ENCODE results near the gene CCDC92. TPM values are rescaled to one million over a fixed set of nuclear protein-coding genes. Genes with fewer than 3 reads are reported as not detected.

Gene CCDC92
- total and polyA plus RNA-seq, 10 of the 15 experiments (the other 5 are each of a cell fraction or from before 2014, with no cell fraction given), result 0.53 to 11.8 (median 4.2) TPM

DNA sequence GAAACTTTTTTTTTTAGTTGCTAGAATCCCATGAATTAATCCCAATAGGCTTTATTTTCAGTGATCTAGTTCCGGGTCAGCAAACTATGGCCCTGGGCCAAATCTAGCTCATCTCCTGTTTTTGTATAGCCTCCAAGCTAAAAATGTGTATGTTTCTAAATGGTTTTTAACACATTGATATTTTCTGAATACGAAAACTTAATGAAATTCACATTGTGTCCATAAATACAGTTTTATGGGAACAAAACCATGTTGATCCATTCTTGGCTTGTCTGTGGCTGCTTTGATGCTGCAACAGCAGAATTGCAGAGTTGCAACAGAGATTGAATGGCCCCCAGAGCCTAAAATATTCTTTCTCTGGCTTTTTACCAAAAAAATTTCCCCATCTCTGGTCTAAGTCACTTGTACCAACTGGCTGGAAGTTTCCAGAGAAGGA lies 47.9 kb upstream of the CCDC92 start (continued):
- TF ChIP-seq, protein P1, sequence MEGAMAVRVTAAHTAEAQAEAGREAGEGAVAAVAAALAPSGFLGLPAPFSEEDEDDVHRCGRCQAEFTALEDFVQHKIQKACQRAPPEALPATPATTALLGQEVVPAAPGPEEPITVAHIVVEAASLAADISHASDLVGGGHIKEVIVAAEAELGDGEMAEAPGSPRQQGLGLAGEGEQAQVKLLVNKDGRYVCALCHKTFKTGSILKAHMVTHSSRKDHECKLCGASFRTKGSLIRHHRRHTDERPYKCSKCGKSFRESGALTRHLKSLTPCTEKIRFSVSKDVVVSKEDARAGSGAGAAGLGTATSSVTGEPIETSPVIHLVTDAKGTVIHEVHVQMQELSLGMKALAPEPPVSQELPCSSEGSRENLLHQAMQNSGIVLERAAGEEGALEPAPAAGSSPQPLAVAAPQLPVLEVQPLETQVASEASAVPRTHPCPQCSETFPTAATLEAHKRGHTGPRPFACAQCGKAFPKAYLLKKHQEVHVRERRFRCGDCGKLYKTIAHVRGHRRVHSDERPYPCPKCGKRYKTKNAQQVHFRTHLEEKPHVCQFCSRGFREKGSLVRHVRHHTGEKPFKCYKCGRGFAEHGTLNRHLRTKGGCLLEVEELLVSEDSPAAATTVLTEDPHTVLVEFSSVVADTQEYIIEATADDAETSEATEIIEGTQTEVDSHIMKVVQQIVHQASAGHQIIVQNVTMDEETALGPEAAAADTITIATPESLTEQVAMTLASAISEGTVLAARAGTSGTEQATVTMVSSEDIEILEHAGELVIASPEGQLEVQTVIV (IDR thresholded peaks at IDR 0.05; ENCODE audit: borderline replicate concordance, partially characterized antibody), result no peak
- TF ChIP-seq ZNF274 (IDR thresholded peaks at IDR 0.05; ENCODE audit: insufficient read depth, insufficient read length), result no peak
- no peak for TF ChIP-seq CBFB (IDR thresholded peaks at IDR 0.05; ENCODE audit: low read depth)
- TF ChIP-seq NR2F1 (conservative IDR thresholded peaks at IDR 0.05), result no peak
- TF ChIP-seq RAD21 (IDR thresholded peaks at IDR 0.05; ENCODE audit: insufficient read depth, low read depth, low read length), result no peak
- TF ChIP-seq ZBED1 (IDR thresholded peaks at IDR 0.05; ENCODE audit: borderline replicate concordance), result no peak
- TF ChIP-seq, protein P2, sequence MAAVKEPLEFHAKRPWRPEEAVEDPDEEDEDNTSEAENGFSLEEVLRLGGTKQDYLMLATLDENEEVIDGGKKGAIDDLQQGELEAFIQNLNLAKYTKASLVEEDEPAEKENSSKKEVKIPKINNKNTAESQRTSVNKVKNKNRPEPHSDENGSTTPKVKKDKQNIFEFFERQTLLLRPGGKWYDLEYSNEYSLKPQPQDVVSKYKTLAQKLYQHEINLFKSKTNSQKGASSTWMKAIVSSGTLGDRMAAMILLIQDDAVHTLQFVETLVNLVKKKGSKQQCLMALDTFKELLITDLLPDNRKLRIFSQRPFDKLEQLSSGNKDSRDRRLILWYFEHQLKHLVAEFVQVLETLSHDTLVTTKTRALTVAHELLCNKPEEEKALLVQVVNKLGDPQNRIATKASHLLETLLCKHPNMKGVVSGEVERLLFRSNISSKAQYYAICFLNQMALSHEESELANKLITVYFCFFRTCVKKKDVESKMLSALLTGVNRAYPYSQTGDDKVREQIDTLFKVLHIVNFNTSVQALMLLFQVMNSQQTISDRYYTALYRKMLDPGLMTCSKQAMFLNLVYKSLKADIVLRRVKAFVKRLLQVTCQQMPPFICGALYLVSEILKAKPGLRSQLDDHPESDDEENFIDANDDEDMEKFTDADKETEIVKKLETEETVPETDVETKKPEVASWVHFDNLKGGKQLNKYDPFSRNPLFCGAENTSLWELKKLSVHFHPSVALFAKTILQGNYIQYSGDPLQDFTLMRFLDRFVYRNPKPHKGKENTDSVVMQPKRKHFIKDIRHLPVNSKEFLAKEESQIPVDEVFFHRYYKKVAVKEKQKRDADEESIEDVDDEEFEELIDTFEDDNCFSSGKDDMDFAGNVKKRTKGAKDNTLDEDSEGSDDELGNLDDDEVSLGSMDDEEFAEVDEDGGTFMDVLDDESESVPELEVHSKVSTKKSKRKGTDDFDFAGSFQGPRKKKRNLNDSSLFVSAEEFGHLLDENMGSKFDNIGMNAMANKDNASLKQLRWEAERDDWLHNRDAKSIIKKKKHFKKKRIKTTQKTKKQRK (IDR thresholded peaks at IDR 0.05; ENCODE audit: low read depth, low read length), result no peak
- no peak for TF ChIP-seq HDGF (IDR thresholded peaks at IDR 0.05)

DNA sequence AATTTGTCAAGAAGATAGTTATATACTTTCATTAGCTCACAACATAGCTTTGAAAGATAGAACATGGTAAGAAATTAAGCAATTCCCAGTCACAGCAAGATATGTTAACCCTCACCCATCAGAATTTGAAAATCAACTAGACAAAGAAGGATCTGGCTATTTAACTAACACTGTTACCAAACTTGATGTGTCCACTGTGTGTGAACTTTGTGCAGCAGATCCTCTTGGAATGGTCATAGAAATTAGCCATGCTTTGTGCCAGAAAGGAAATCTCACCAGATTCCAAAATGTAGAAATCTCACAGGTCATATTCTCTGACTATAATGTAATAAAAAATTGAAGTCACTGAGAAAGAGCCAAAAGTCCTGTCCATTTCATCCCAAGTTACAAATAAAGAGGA lies 46.5 kb upstream of the CCDC92 start:
- Histone ChIP-seq H3K4me2 (ENCODE audit: control insufficient read depth, insufficient read depth) (no peak overlapping the region), H3K9me3 (replicated peaks; ENCODE audit: control insufficient read depth, insufficient read depth, low read length) (no peaks in the 10 kb centered on the region), H3K27ac (ENCODE audit: control insufficient read depth, insufficient read depth) (no peak overlapping the region), H3K27me3 (replicated peaks in 1 of 2; ENCODE audit: control insufficient read depth in 2 of 2, insufficient read depth in 2 of 2, low read length in 1 of 2) (no peaks in the 10 kb centered on the region), H3K9ac (ENCODE audit: control insufficient read depth, insufficient read depth, low read length) (no peak overlapping the region), H2AFZ (ENCODE audit: control insufficient read depth, low read depth, low read length) (no peak overlapping the region), H3K79me2 (ENCODE audit: control insufficient read depth, insufficient read depth, low read length) (no peaks in the 10 kb centered on the region), H3K4me3 (no peak overlapping the region), H3K4me1 (ENCODE audit: control insufficient read depth, insufficient read depth, low read length) (no peaks in the 10 kb centered on the region), H4K20me1 (ENCODE audit: control insufficient read depth, insufficient read depth) (no peaks in the 10 kb centered on the region), H3K36me3 (ENCODE audit: control insufficient read depth in 2 of 2, insufficient read depth in 2 of 2, low read length in 1 of 2) (no peaks in the 10 kb centered on the region; a peak in 1 of 4 replicates)
- ChIA-PET CTCF (interaction anchor here (1.4 to 2.9 kb wide), 2 partner anchors 14 to 18 kb away, joined by 4 to 13 read pairs; no protein-coding TSS in a partner anchor), SMC1A (ENCODE audit: uncharacterized antibody, unreplicated experiment) (no interaction called here), POLR2A (no interaction called here), RAD21 (ENCODE audit: unreplicated experiment) (no interaction called here)
- no peak for ATAC-seq
- intact Hi-C loops (cut with micrococcal nuclease; ENCODE audit: unreplicated experiment), result no loop called here
- in situ Hi-C loops (cut with MboI), result no loop called here
- no peak for DNase-seq (ENCODE audit: low read depth, low spot score)
- FAIRE-seq, result no peak
- no TSS peak for BruUV-seq (replicated peaks)
- no peak for TF ChIP-seq MEF2A (IDR thresholded peaks at IDR 0.05; ENCODE audit: insufficient read depth, low read depth, low read length)
- TF ChIP-seq SMC3 (IDR thresholded peaks at IDR 0.05; ENCODE audit: borderline replicate concordance, low read length), result no peak
- no peak for TF ChIP-seq MYC (IDR thresholded peaks at IDR 0.05; ENCODE audit: insufficient read depth, insufficient read length, insufficient replicate concordance, low read length, severe bottlenecking)
- TF ChIP-seq POU2F2 (IDR thresholded peaks at IDR 0.05; ENCODE audit: borderline replicate concordance, low read depth, low read length), result no peak
- no peak for TF ChIP-seq TAF1 (IDR thresholded peaks at IDR 0.05; ENCODE audit: borderline replicate concordance, low read depth, low read length)
- TF ChIP-seq KAT2A (conservative IDR thresholded peaks at IDR 0.05; ENCODE audit: control insufficient read depth, low read depth, low read length), result no peak
- TF ChIP-seq KDM1A (IDR thresholded peaks at IDR 0.05; ENCODE audit: borderline replicate concordance), result no peak
- no peak for TF ChIP-seq RELB (IDR thresholded peaks at IDR 0.05; ENCODE audit: low read depth)
- no peak for TF ChIP-seq NFXL1 (IDR thresholded peaks at IDR 0.05; ENCODE audit: borderline replicate concordance)
- TF ChIP-seq CHD4 (IDR thresholded peaks at IDR 0.05), result no peak

Measured in GM12878 (cell line).